ENCODE data around the gene HAUS8.

The HAUS8 gene

DNA sequence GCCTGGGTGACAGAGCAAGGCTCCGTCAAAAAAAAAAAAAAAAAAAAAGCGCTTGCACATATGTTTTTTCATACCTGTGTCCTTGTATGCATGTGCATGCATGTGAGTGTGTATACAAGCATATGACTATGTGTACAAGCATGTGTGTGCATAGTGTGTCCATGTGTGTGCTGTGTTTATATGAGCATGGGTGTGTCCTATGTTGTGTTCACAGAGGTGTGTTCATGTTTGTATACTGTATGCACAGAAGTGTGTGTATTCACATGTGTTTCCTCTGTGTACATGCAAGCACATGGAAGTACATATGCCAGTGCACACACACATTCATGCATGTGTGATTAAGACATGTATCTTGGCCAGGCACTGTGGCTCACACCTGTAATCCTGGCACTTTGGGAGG, 17.4 kb upstream of the HAUS8 start:
- no peak overlapping the region for H3K4me3 ChIP-seq (ENCODE audit: low read depth, low read length)
- in situ Hi-C loops (cut with HindIII; ENCODE audit: low sequenced_read_pairs), result no loop called here
- no peak for DNase-seq (ENCODE audit: low read depth, low spot score)
- no peak for TF ChIP-seq CTCF (IDR thresholded peaks at IDR 0.05; ENCODE audit: low read depth, low read length)

GRCh38 chr19:17091758-17092333, 16.6 kb upstream of the HAUS8 start:
- no peak overlapping the region for H3K4me3 ChIP-seq (ENCODE audit: low read depth, low read length)
- no peak for TF ChIP-seq CTCF (IDR thresholded peaks at IDR 0.05; ENCODE audit: low read depth, low read length)
- in situ Hi-C loops (cut with HindIII; ENCODE audit: low sequenced_read_pairs), result no loop called here
- no peak for DNase-seq (ENCODE audit: low read depth, low spot score)

GRCh38 chr19:17090583-17090982, 15.3 kb upstream of the HAUS8 start:
- TF ChIP-seq CTCF (IDR thresholded peaks at IDR 0.05; ENCODE audit: low read depth, low read length), result no peak
- in situ Hi-C loops (cut with HindIII; ENCODE audit: low sequenced_read_pairs), result no loop called here
- no peak overlapping the region for H3K4me3 ChIP-seq (ENCODE audit: low read depth, low read length)
- DNase-seq (ENCODE audit: low read depth, low spot score), result no peak

DNA sequence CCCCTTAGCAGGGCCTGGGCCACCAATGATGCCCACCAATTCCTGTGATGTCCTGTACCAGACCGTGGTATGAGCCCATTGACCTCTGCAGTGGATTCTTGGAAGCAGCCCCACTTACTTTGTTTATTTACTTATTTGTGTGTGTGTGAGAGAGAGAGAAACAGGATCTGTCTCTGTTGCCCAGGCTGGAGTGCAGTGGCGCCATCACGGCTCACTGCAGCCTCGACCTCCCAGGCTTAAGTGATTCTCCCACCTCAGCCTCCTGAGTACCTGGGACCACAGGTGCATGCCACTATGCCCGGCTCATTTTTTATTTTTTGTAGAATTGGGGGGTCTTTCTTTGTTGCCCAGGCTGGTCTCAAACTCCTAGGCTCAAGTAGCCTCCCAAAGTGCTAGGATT, 13.3 kb upstream of the HAUS8 start:
- DNase-seq (ENCODE audit: low read depth, low spot score), result no peak
- no peak overlapping the region for H3K4me3 ChIP-seq (ENCODE audit: low read depth, low read length)
- TF ChIP-seq CTCF (IDR thresholded peaks at IDR 0.05; ENCODE audit: low read depth, low read length), result no peak
- in situ Hi-C loops (cut with HindIII; ENCODE audit: low sequenced_read_pairs), result no loop called here

DNA sequence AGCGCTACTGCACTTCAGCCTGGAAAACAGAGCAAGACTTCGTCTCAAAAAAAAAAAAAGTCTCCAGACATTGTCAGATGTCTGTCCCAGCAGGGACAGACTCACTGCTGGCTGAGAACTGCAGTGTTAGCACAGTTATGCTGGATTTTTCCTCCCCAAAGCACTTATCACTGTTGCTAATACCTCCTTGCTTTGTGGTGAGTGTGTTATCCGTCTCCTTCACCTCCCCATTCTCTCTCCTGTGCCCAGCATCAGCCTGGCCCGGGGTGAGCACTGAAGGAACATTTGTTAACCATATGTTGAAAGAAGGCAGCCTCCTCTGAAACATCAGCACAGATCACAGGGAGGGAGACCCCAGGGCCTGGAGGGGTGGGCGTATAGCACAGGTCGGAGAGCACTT, 11.6 kb upstream of the HAUS8 start:
- in situ Hi-C loops (cut with HindIII; ENCODE audit: low sequenced_read_pairs), result no loop called here
- H3K4me3 ChIP-seq (ENCODE audit: low read depth, low read length), result no peak overlapping the region
- TF ChIP-seq CTCF (IDR thresholded peaks at IDR 0.05; ENCODE audit: low read depth, low read length), result no peak
- no peak for DNase-seq (ENCODE audit: low read depth, low spot score)

DNA sequence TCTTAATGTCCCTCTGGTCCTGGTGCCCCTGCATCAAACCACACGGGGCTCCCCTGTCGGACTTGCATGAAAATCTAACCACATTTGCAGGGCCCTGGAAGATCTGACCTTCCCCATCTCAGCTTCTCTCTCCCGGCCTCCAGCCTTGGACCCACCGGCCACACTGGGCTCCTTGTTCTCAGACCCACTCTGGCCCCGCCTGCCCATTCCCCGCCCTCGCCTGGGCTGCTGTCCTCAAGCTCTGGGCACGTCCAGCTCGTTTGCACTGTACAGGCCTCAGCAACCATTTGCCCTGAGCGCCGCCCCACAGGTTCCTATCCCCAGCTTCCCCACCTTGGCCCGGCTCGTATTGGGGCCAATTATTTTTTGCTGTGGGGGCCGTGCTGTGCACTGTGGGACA, 10.9 kb upstream of the HAUS8 start:
- H3K4me3 ChIP-seq (ENCODE audit: low read depth, low read length), result no peak overlapping the region
- DNase-seq (ENCODE audit: low read depth, low spot score), result no peak
- in situ Hi-C loops (cut with HindIII; ENCODE audit: low sequenced_read_pairs), result no loop called here
- no peak for TF ChIP-seq CTCF (IDR thresholded peaks at IDR 0.05; ENCODE audit: low read depth, low read length)
